ENCODE results near the gene PHACTR1.

DNA sequence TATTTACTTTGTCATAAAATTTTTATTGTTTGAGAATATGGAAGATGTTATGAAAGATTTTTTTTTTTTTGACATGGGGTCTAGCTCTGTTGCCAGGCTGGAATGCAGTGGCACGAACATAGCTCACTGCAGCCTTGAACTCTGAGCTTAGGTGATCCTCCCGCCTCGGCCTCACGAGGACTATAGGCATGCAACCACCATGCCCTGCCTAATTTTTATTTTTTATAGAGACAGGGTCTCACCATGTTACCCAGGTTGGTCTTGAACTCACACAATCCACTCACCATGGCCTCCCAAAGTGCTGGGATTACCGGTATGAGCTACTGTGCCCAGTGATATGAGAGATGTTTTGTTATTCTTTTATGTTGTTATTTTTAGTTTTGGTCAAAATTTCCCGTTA lies 316.0 kb downstream of the PHACTR1 start:
- TF ChIP-seq, protein P1, sequence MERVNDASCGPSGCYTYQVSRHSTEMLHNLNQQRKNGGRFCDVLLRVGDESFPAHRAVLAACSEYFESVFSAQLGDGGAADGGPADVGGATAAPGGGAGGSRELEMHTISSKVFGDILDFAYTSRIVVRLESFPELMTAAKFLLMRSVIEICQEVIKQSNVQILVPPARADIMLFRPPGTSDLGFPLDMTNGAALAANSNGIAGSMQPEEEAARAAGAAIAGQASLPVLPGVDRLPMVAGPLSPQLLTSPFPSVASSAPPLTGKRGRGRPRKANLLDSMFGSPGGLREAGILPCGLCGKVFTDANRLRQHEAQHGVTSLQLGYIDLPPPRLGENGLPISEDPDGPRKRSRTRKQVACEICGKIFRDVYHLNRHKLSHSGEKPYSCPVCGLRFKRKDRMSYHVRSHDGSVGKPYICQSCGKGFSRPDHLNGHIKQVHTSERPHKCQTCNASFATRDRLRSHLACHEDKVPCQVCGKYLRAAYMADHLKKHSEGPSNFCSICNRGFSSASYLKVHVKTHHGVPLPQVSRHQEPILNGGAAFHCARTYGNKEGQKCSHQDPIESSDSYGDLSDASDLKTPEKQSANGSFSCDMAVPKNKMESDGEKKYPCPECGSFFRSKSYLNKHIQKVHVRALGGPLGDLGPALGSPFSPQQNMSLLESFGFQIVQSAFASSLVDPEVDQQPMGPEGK (CRISPR knock-in tag; IDR thresholded peaks at IDR 0.05; ENCODE audit: borderline replicate concordance): no peak
- TF ChIP-seq ISL1 (CRISPR knock-in tag; IDR thresholded peaks at IDR 0.05) (no peak), ARNTL (CRISPR knock-in tag; IDR thresholded peaks at IDR 0.05; ENCODE audit: borderline replicate concordance, low read depth) (no peak), GLIS3 (CRISPR knock-in tag; IDR thresholded peaks at IDR 0.05) (no peak), PPARA (CRISPR knock-in tag; IDR thresholded peaks at IDR 0.05; ENCODE audit: borderline replicate concordance) (no peak), ZFP30 (CRISPR knock-in tag; IDR thresholded peaks at IDR 0.05) (no peak), BACH2 (CRISPR knock-in tag; IDR thresholded peaks at IDR 0.05; ENCODE audit: borderline replicate concordance) (no peak), ZNF565 (CRISPR knock-in tag; conservative IDR thresholded peaks at IDR 0.05; ENCODE audit: low read depth) (no peak), TCF4 (CRISPR knock-in tag; IDR thresholded peaks at IDR 0.05; ENCODE audit: borderline replicate concordance) (no peak)
- TF ChIP-seq, protein P2, sequence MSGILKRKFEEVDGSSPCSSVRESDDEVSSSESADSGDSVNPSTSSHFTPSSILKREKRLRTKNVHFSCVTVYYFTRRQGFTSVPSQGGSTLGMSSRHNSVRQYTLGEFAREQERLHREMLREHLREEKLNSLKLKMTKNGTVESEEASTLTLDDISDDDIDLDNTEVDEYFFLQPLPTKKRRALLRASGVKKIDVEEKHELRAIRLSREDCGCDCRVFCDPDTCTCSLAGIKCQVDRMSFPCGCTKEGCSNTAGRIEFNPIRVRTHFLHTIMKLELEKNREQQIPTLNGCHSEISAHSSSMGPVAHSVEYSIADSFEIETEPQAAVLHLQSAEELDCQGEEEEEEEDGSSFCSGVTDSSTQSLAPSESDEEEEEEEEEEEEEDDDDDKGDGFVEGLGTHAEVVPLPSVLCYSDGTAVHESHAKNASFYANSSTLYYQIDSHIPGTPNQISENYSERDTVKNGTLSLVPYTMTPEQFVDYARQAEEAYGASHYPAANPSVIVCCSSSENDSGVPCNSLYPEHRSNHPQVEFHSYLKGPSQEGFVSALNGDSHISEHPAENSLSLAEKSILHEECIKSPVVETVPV (CRISPR knock-in tag; IDR thresholded peaks at IDR 0.05): no peak
- TF ChIP-seq, protein P3, sequence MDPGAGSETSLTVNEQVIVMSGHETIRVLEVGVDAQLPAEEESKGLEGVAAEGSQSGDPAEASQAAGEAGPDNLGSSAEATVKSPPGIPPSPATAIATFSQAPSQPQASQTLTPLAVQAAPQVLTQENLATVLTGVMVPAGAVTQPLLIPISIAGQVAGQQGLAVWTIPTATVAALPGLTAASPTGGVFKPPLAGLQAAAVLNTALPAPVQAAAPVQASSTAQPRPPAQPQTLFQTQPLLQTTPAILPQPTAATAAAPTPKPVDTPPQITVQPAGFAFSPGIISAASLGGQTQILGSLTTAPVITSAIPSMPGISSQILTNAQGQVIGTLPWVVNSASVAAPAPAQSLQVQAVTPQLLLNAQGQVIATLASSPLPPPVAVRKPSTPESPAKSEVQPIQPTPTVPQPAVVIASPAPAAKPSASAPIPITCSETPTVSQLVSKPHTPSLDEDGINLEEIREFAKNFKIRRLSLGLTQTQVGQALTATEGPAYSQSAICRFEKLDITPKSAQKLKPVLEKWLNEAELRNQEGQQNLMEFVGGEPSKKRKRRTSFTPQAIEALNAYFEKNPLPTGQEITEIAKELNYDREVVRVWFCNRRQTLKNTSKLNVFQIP (CRISPR knock-in tag; IDR thresholded peaks at IDR 0.05; ENCODE audit: borderline replicate concordance, low read depth): no peak
- TF ChIP-seq, protein P4, sequence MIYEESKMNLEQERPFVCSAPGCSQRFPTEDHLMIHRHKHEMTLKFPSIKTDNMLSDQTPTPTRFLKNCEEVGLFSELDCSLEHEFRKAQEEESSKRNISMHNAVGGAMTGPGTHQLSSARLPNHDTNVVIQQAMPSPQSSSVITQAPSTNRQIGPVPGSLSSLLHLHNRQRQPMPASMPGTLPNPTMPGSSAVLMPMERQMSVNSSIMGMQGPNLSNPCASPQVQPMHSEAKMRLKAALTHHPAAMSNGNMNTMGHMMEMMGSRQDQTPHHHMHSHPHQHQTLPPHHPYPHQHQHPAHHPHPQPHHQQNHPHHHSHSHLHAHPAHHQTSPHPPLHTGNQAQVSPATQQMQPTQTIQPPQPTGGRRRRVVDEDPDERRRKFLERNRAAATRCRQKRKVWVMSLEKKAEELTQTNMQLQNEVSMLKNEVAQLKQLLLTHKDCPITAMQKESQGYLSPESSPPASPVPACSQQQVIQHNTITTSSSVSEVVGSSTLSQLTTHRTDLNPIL (CRISPR knock-in tag; IDR thresholded peaks at IDR 0.05; ENCODE audit: low read depth): no peak

All from SK-N-SH treated with all-trans-retinoic acid at 6 μM for 48 hours (cell line).